HCT116 (cell line): ENCODE measurements around the gene PLEKHG3. TPM values are rescaled to one million over a fixed set of nuclear protein-coding genes. Genes with fewer than 3 reads are reported as not detected.

Experiments used
- ATAC-seq: fragments of 200-7000 bp; cut with Tn5 transposase; 2 replicates; pipeline ENCODE4 v1.9.1; 2020; ENCODE audit warnings: mild to moderate bottlenecking, moderate library complexity
- BruUV-seq: library from RNA; stranded (reverse); fragments of 400-500 nt; replicated peaks from 2 replicates; lab custom pipeline; 2021; lab: Mats Ljungman, UMichigan
- CTCF ChIA-PET: fragments of 300-600 bp; sonication (Branson Sonifier 250); formaldehyde crosslinking; loops from one replicate; lab custom pipeline; 2021; ENCODE audit warnings: antibody characterized with exemption; lab: Charles Lee
- POLR2A ChIA-PET: fragments of 300-600, 350-600 bp; sonication (Branson Sonifier 250); formaldehyde crosslinking; loops from one replicate; lab custom pipeline; 2021; ENCODE audit warnings: antibody characterized with exemption; lab: Charles Lee
- RAD21 ChIA-PET, 2 experiments: fragments of 300-600 bp; sonication (Branson Sonifier 250); formaldehyde crosslinking; loops; one replicate each; lab custom pipeline; 2023; ENCODE audit warnings: low total read pairs in 2 of 2; ENCODE audit not compliant: uncharacterized antibody in 2 of 2, unreplicated experiment in 2 of 2, low non-redundant PET in 1 of 2; lab: Charles Lee
- DNase-seq: peaks from one replicate; pipeline ENCODE4 v3.0.0-alpha.2; 2010; ENCODE audit warnings: low read depth, low spot score
- H2AFZ ChIP-seq: fragments of 200-600 bp; shearing (Covaris generic), sonication (generic); 2 replicates; pipeline ENCODE4 v1.6.1; 2017; ENCODE audit warnings: low read depth, mixed run types, mixed read lengths, antibody characterized with exemption, low read length; ENCODE audit not compliant: poor library complexity, severe bottlenecking
- H3K27ac ChIP-seq: 2 replicates; pipeline ENCODE4 v1.5.1; 2012; ENCODE audit warnings: low read depth, low read length
- H3K27me3 ChIP-seq: fragments of 200-600 bp; sonication (generic); 2 replicates; pipeline ENCODE4 v1.6.1; 2016; ENCODE audit warnings: mixed run types, low read length, mixed read lengths; ENCODE audit not compliant: insufficient read depth
- H3K36me3 ChIP-seq, 2 experiments: fragments of 200-500 bp in 1 of 2; fragments of 200-600 bp in 1 of 2; sonication (Bioruptor generic) in 1 of 2; sonication (generic) in 1 of 2; 2 replicates each; pipeline versions ENCODE4 v1.5.1 to v1.6.1; 2014 to 2016; ENCODE audit warnings: low read length in 2 of 2, inconsistent platforms in 1 of 2, mixed read lengths in 1 of 2, mixed run types in 1 of 2; ENCODE audit not compliant: insufficient read depth in 2 of 2, control insufficient read depth in 1 of 2
- H3K4me1 ChIP-seq, 2 experiments: fragments of 200-600 bp in 1 of 2; sonication (generic) in 1 of 2; 2 replicates each; pipeline versions ENCODE4 v1.5.1 to v1.6.1; 2012 to 2017; ENCODE audit warnings: low read length in 2 of 2, inconsistent platforms in 1 of 2, mild to moderate bottlenecking in 1 of 2, mixed read lengths in 1 of 2, mixed run types in 1 of 2, moderate library complexity in 1 of 2; ENCODE audit not compliant: insufficient read depth in 2 of 2, control insufficient read depth in 1 of 2
- H3K4me2 ChIP-seq: fragments of 200-600 bp; sonication (generic); 2 replicates; pipeline ENCODE4 v1.6.1; 2017; ENCODE audit warnings: mixed run types, low read length, mixed read lengths
- H3K4me3 ChIP-seq, 2 experiments: fragments of 200-600 bp in 1 of 2; sonication (generic) in 1 of 2; replicated peaks in 1 of 2; 2 replicates each; pipeline ENCODE4 v1.5.1; 2011 to 2016; ENCODE audit warnings: low read length in 2 of 2, control low read depth in 1 of 2, low read depth in 1 of 2, mild to moderate bottlenecking in 1 of 2, mixed read lengths in 1 of 2, mixed run types in 1 of 2
- H3K79me2 ChIP-seq: fragments of 200-600 bp; sonication (generic); 2 replicates; pipeline ENCODE4 v1.6.1; 2017; ENCODE audit warnings: mild to moderate bottlenecking, mixed run types, low read length, moderate library complexity, mixed read lengths; ENCODE audit not compliant: insufficient read depth
- H3K9ac ChIP-seq: fragments of 200-600 bp; sonication (generic); 2 replicates; pipeline ENCODE4 v1.6.1; 2016; ENCODE audit warnings: low read length, mixed read lengths
- H3K9me2 ChIP-seq: fragments of 200-600 bp; sonication (generic), shearing (Covaris generic); 2 replicates; pipeline ENCODE4 v1.6.1; 2017; ENCODE audit warnings: mixed run types, mild to moderate bottlenecking, moderate library complexity; ENCODE audit not compliant: insufficient read depth
- H3K9me3 ChIP-seq, 2 experiments: fragments of 200-500 bp in 1 of 2; fragments of 200-600 bp in 1 of 2; sonication (Bioruptor generic) in 1 of 2; sonication (generic) in 1 of 2; 2 replicates each; pipeline ENCODE4 v1.6.1; 2014 to 2017; ENCODE audit warnings: low read length in 2 of 2, mixed read lengths in 2 of 2, inconsistent platforms in 1 of 2, low read depth in 1 of 2, mild to moderate bottlenecking in 1 of 2, mixed run types in 1 of 2, moderate library complexity in 1 of 2; ENCODE audit not compliant: control insufficient read depth in 1 of 2, insufficient read depth in 1 of 2
- H4K20me1 ChIP-seq: fragments of 200-600 bp; sonication (generic), shearing (Covaris generic); 2 replicates; pipeline ENCODE4 v1.6.1; 2017; ENCODE audit warnings: mixed run types, mild to moderate bottlenecking, moderate library complexity; ENCODE audit not compliant: insufficient read depth
- CEBPB ChIP-seq: IDR thresholded peaks from 2 replicates; pipeline ENCODE4 v1.6.1; 2012; ENCODE audit warnings: low read depth
- FOSL1 ChIP-seq: IDR thresholded peaks from 2 replicates; pipeline ENCODE4 v1.6.1; 2012; ENCODE audit warnings: low read depth
- SRF ChIP-seq: IDR thresholded peaks from 2 replicates; pipeline ENCODE4 v1.6.1; 2012; ENCODE audit warnings: low read depth
- intact Hi-C: fragments of 100-400 bp; cut with micrococcal nuclease; formaldehyde crosslinking; loops from 2 replicates; pipeline ENCODE4 v1.10.0; 2022
- total RNA-seq: library from RNA; stranded (reverse); gene quantifications from one replicate; pipeline ENCODE4 v1.2.1, GENCODE V29; 2021; ENCODE audit not compliant: unreplicated experiment

Gene PLEKHG3
- total RNA-seq, 1 experiment from 2014 or later: 55.6 TPM

GRCh38 chr14:64733321-64733720 lies 29.1 kb downstream of the PLEKHG3 start:
- Histone ChIP-seq H3K27ac (no peak overlapping the region), H3K9ac (no peak overlapping the region), H4K20me1 (no peaks in the 10 kb centered on the region), H3K4me2 (no peak overlapping the region), H3K4me3 (no peak overlapping the region), H3K9me2 (no peaks in the 10 kb centered on the region), H3K27me3 (no peaks in the 10 kb centered on the region), H3K4me1 (no peaks in the 10 kb centered on the region), H3K9me3 (no peaks in the 10 kb centered on the region), H2AFZ (no peak overlapping the region), H3K79me2 (peaks cover 7% of the 10 kb centered on the region; the same call in 1 of the 2 replicates), H3K36me3 (peaks cover 27 to 29% of the 10 kb centered on the region in 2 experiments)
- ChIA-PET POLR2A (no interaction called here), CTCF (no interaction called here), RAD21 (no interaction called here)
- intact Hi-C loops: no loop called here
- no TSS peak for BruUV-seq
- DNase-seq (no peak), ATAC-seq (no peak)
- TF ChIP-seq CEBPB (no peak), FOSL1 (no peak)

- no peak for TF ChIP-seq CEBPB
- H3K9ac ChIP-seq: no peak overlapping the region
- no peak overlapping the region for H2AFZ ChIP-seq
- no peaks in the 10 kb centered on the region for H3K4me1 ChIP-seq
- H3K36me3 ChIP-seq: peaks cover 22 to 24% of the 10 kb centered on the region in 2 experiments
- CTCF ChIA-PET: no interaction called here
- TSS peak; percentile 24 for BruUV-seq
- no peaks in the 10 kb centered on the region for H4K20me1 ChIP-seq
- peaks cover 2% of the 10 kb centered on the region; the same call in 1 of the 2 replicates for H3K79me2 ChIP-seq
- H3K9me3 ChIP-seq: no peaks in the 10 kb centered on the region
- no peaks in the 10 kb centered on the region for H3K27me3 ChIP-seq
- intact Hi-C loops: no loop called here
- RAD21 ChIA-PET: no interaction called here
- ATAC-seq (no peak), DNase-seq (no peak)
- H3K4me2 ChIP-seq: no peak overlapping the region
- H3K4me3 ChIP-seq: no peak overlapping the region
- POLR2A ChIA-PET: no interaction called here
- H3K9me2 ChIP-seq: no peaks in the 10 kb centered on the region
- no peak overlapping the region for H3K27ac ChIP-seq
These were observed 29.7 kb downstream of the PLEKHG3 start for GRCh38 chr14:64733899-64734298.

DNA sequence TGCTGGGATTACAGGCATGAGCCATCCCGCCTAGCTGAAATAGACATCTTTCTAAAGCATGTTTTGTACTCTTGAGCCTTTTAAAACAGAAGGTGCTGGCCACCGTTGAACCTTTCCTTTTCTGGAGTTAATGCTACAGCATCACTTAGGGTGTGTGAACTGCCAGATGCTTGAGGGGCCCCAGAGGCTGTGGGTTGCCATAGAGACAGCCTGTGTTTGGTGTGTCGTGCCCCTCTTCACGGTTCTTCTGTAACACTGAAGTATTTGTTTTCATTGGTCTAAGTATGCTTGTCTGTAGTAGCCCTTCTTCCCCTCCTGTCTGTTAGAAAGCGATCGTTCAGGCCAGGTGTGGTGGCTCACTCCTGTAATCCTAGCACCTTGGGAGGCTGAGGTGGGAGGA lies 30.8 kb downstream of the PLEKHG3 start:
- H3K36me3 ChIP-seq: peaks cover 27% of the 10 kb centered on the region in 2 experiments
- no peaks in the 10 kb centered on the region for H3K79me2 ChIP-seq
- BruUV-seq: no TSS peak
- ATAC-seq (no peak), DNase-seq (no peak)
- H3K4me1 ChIP-seq: no peaks in the 10 kb centered on the region
- no peak overlapping the region for H3K27ac ChIP-seq
- H4K20me1 ChIP-seq: no peaks in the 10 kb centered on the region
- intact Hi-C loops: no loop called here
- no peaks in the 10 kb centered on the region for H3K27me3 ChIP-seq
- no peak for TF ChIP-seq SRF
- H3K4me3 ChIP-seq: no peak overlapping the region
- no peak overlapping the region for H3K9ac ChIP-seq
- H3K4me2 ChIP-seq: no peak overlapping the region
- H3K9me3 ChIP-seq: no peaks in the 10 kb centered on the region
- RAD21 ChIA-PET: no interaction called here
- H2AFZ ChIP-seq: no peak overlapping the region
- CTCF ChIA-PET: no interaction called here
- POLR2A ChIA-PET: no interaction called here
- H3K9me2 ChIP-seq: no peaks in the 10 kb centered on the region
